ENCODE measurements around the gene FAM171A2. TPM values are rescaled to one million over a fixed set of nuclear protein-coding genes. Genes with fewer than 3 reads are reported as not detected.

Gene FAM171A2
- total RNA-seq, 1 donor from 2014 or later: 38.6 TPM

DNA sequence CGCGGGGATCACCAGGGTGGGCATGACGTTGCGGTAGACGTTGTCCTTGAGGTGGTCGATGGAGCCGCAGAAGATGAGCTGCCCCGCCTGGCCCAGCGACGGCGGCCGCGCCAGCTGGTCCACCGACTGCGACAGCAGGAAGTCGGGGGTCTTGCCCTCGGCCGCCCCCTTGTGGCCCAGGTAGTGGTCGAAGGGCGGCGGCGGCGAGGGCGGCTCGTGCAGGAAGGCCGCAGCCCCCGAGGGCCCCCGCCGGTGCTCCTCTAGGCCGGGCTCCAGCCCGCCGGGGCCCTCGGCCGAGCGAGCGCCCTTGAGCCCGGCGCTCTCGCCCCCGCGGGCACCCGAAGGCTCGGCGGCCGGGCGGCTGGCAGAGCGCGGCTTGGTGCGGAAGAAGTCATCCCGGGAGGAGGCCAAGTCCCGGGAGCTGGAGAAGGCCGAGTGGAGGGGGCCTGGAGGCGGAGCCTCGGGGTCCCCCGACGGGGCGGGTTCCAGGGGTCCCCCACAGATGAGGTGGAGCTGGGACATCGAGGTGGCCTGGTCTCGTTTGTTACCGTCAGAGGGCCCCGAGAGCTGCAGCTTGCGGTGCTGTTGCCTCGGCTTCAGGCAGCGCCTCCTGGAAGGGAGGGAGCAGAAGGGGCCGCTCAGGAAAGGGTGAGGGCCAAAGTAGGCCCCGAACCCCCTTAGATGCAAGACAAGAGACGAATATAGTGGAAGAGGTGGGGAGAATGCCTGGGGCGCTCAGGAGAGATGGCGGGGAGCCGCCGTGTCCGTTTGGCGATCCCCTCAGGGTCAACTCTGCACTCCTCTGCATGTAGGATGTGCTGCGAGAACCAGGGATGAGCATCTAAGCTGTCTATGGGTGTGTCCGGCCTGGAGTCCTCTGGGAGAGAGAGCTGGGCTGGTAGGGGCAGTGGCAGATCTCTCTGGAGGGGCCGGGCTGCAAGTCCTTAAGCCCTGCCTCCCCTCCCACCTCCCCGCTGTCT lies 8.8 kb downstream of the FAM171A2 start:
- no peak overlapping the region for H3K4me3 ChIP-seq (ENCODE audit: low read length in 3 of 3)
- no peaks in the 10 kb centered on the region for H3K4me1 ChIP-seq (ENCODE audit: control insufficient read depth in 3 of 3, insufficient read depth in 3 of 3, low read length in 3 of 3)
- no peak overlapping the region for H3K27ac ChIP-seq (ENCODE audit: low read depth, low read length)
- H3K9ac ChIP-seq (ENCODE audit: low read depth in 1 of 3, low read length in 3 of 3): no peak overlapping the region
- peaks cover 26 to 31% (median 26%) of the 10 kb centered on the region in 3 donors for H3K36me3 ChIP-seq (ENCODE audit: control insufficient read depth in 3 of 3, insufficient read depth in 3 of 3, low read length in 3 of 3)
- H3K9me3 ChIP-seq (ENCODE audit: control insufficient read depth in 3 of 3, low read length in 3 of 3): no peaks in the 10 kb centered on the region
- H3K27me3 ChIP-seq (ENCODE audit: control insufficient read depth in 3 of 3, insufficient read depth in 3 of 3, low read length in 3 of 3): peaks cover 0 to 8% (median under 1%) of the 10 kb centered on the region in 3 donors

DNA sequence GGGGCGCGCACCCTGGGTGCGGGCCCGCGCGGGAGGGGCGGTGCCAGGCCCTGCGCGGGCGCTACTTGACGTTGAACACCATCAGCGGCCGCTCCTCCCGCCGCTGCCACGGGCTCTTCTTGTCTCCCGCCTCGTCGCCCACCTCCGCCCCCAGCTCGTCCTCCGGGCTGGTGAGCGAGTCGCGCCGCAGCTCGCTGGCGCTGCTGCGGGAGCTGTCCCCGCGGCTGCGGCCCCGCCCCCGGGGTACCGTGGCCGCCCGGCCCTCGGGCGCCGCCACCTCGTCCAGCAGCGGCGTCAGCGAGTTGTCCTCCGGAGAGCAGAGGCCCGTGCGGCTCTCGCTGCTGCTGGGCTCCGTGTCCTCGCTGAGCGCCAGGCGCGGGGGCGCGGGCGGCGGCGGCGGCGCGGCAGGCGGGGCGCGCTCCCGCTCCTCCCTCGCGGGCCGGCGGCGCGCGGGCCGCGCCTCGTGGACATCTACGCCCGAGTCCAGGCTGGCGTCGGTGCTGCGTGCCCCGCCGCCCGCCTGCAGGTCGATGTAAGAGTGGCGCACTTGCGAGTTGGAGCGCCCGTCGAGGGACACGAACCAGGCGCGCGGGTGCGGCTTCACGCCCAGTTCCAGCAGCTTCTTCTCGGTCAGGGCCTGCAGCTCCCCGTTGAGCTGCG lies 9.9 kb downstream of the FAM171A2 start:
- peaks cover 0 to 8% (median 0%) of the 10 kb centered on the region in 3 donors for H3K27me3 ChIP-seq (ENCODE audit: control insufficient read depth in 3 of 3, insufficient read depth in 3 of 3, low read length in 3 of 3)
- H3K9me3 ChIP-seq (ENCODE audit: control insufficient read depth in 3 of 3, low read length in 3 of 3): no peaks in the 10 kb centered on the region
- H3K4me3 ChIP-seq (ENCODE audit: low read length in 3 of 3): peak overlapping the region in 2 of 3 donors; percentile 29 to 48
- peaks cover 29 to 40% (median 33%) of the 10 kb centered on the region in 3 donors for H3K36me3 ChIP-seq (ENCODE audit: control insufficient read depth in 3 of 3, insufficient read depth in 3 of 3, low read length in 3 of 3)
- H3K4me1 ChIP-seq (ENCODE audit: control insufficient read depth in 3 of 3, insufficient read depth in 3 of 3, low read length in 3 of 3): peaks cover 0 to under 1% (median 0%) of the 10 kb centered on the region in 3 donors
- no peak overlapping the region for H3K27ac ChIP-seq (ENCODE audit: low read depth, low read length)
- no peak overlapping the region for H3K9ac ChIP-seq (ENCODE audit: low read depth in 1 of 3, low read length in 3 of 3)

GRCh38 chr17:44352828-44353671 lies 10.6 kb downstream of the FAM171A2 start:
- no peaks in the 10 kb centered on the region for H3K9me3 ChIP-seq (ENCODE audit: control insufficient read depth in 3 of 3, low read length in 3 of 3)
- H3K27ac ChIP-seq (ENCODE audit: low read depth, low read length): no peak overlapping the region
- H3K4me1 ChIP-seq (ENCODE audit: control insufficient read depth in 3 of 3, insufficient read depth in 3 of 3, low read length in 3 of 3): peaks cover 0 to 6% (median 3%) of the 10 kb centered on the region in 3 donors
- H3K4me3 ChIP-seq (ENCODE audit: low read length in 3 of 3): no peak overlapping the region
- peaks cover 29 to 40% (median 33%) of the 10 kb centered on the region in 3 donors for H3K36me3 ChIP-seq (ENCODE audit: control insufficient read depth in 3 of 3, insufficient read depth in 3 of 3, low read length in 3 of 3)
- no peak overlapping the region for H3K9ac ChIP-seq (ENCODE audit: low read depth in 1 of 3, low read length in 3 of 3)
- peaks cover 0 to 8% (median 0%) of the 10 kb centered on the region in 3 donors for H3K27me3 ChIP-seq (ENCODE audit: control insufficient read depth in 3 of 3, insufficient read depth in 3 of 3, low read length in 3 of 3)

DNA sequence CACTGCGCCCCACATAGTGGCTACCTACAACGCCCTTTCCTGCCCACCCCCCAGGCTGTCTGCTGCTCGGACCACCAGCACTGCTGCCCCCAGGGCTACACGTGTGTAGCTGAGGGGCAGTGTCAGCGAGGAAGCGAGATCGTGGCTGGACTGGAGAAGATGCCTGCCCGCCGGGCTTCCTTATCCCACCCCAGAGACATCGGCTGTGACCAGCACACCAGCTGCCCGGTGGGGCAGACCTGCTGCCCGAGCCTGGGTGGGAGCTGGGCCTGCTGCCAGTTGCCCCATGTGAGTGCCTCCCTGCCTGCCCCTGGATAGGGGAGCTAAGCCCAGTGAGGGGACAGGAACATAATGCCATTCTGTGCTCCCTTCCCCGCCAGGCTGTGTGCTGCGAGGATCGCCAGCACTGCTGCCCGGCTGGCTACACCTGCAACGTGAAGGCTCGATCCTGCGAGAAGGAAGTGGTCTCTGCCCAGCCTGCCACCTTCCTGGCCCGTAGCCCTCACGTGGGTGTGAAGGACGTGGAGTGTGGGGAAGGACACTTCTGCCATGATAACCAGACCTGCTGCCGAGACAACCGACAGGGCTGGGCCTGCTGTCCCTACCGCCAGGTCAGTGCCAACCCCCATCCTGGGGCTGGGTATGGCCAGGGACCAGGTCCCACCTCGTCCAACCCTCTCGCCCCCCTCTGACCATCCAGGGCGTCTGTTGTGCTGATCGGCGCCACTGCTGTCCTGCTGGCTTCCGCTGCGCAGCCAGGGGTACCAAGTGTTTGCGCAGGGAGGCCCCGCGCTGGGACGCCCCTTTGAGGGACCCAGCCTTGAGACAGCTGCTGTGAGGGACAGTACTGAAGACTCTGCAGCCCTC lies 11.5 kb downstream of the FAM171A2 start:
- H3K4me3 ChIP-seq (ENCODE audit: low read length in 3 of 3): no peak overlapping the region
- peaks cover 0 to 8% (median 0%) of the 10 kb centered on the region in 3 donors for H3K27me3 ChIP-seq (ENCODE audit: control insufficient read depth in 3 of 3, insufficient read depth in 3 of 3, low read length in 3 of 3)
- no peak overlapping the region for H3K9ac ChIP-seq (ENCODE audit: low read depth in 1 of 3, low read length in 3 of 3)
- H3K36me3 ChIP-seq (ENCODE audit: control insufficient read depth in 3 of 3, insufficient read depth in 3 of 3, low read length in 3 of 3): peaks cover 29 to 40% (median 33%) of the 10 kb centered on the region in 3 donors
- no peak overlapping the region for H3K27ac ChIP-seq (ENCODE audit: low read depth, low read length)
- H3K4me1 ChIP-seq (ENCODE audit: control insufficient read depth in 3 of 3, insufficient read depth in 3 of 3, low read length in 3 of 3): peaks cover 0 to 6% (median 3%) of the 10 kb centered on the region in 3 donors
- H3K9me3 ChIP-seq (ENCODE audit: control insufficient read depth in 3 of 3, low read length in 3 of 3): no peaks in the 10 kb centered on the region

- Histone ChIP-seq H3K9me3 (ENCODE audit: control insufficient read depth in 3 of 3, low read length in 3 of 3) (no peaks in the 10 kb centered on the region), H3K9ac (ENCODE audit: low read depth in 1 of 3, low read length in 3 of 3) (no peak overlapping the region), H3K4me3 (ENCODE audit: low read length in 3 of 3) (no peak overlapping the region), H3K36me3 (ENCODE audit: control insufficient read depth in 3 of 3, insufficient read depth in 3 of 3, low read length in 3 of 3) (peaks cover 29 to 40% (median 33%) of the 10 kb centered on the region in 3 donors), H3K27ac (ENCODE audit: low read depth, low read length) (no peak overlapping the region), H3K4me1 (ENCODE audit: control insufficient read depth in 3 of 3, insufficient read depth in 3 of 3, low read length in 3 of 3) (peaks cover under 1 to 7% (median 3%) of the 10 kb centered on the region in 3 donors), H3K27me3 (ENCODE audit: control insufficient read depth in 3 of 3, insufficient read depth in 3 of 3, low read length in 3 of 3) (peaks cover 0 to 8% (median 0%) of the 10 kb centered on the region in 3 donors)
Observed at GRCh38 chr17:44351464-44351863, 12.2 kb downstream of the FAM171A2 start.

DNA sequence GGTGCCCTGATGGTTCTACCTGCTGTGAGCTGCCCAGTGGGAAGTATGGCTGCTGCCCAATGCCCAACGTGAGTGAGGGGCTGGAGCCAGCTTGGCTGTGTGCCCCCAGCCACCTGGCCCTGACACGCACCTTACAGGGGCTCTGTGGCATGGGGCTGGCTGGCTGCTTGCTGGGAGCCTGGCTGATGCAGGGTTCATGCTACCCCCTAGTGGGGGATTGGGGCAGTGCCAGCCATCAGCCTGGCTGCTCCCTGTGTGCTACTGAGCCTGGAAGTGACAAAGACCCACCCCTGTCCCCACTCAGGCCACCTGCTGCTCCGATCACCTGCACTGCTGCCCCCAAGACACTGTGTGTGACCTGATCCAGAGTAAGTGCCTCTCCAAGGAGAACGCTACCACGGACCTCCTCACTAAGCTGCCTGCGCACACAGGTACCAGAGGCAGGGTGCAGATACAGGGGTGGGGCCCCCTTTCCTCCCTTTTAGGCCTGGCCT lies 12.9 kb downstream of the FAM171A2 start:
- H3K27me3 ChIP-seq (ENCODE audit: control insufficient read depth in 3 of 3, insufficient read depth in 3 of 3, low read length in 3 of 3): peaks cover 0 to 8% (median 0%) of the 10 kb centered on the region in 3 donors
- H3K4me1 ChIP-seq (ENCODE audit: control insufficient read depth in 3 of 3, insufficient read depth in 3 of 3, low read length in 3 of 3): peaks cover 7 to 14% (median 8%) of the 10 kb centered on the region in 3 donors
- no peak overlapping the region for H3K9ac ChIP-seq (ENCODE audit: low read depth in 1 of 3, low read length in 3 of 3)
- no peaks in the 10 kb centered on the region for H3K9me3 ChIP-seq (ENCODE audit: control insufficient read depth in 3 of 3, low read length in 3 of 3)
- H3K27ac ChIP-seq (ENCODE audit: low read depth, low read length): no peak overlapping the region
- no peak overlapping the region for H3K4me3 ChIP-seq (ENCODE audit: low read length in 3 of 3)
- peaks cover 29 to 40% (median 33%) of the 10 kb centered on the region in 3 donors for H3K36me3 ChIP-seq (ENCODE audit: control insufficient read depth in 3 of 3, insufficient read depth in 3 of 3, low read length in 3 of 3)

GRCh38 chr17:44349553-44350070 lies 14.0 kb downstream of the FAM171A2 start:
- Histone ChIP-seq H3K4me3 (ENCODE audit: low read length in 3 of 3) (no peak overlapping the region), H3K27me3 (ENCODE audit: control insufficient read depth in 3 of 3, insufficient read depth in 3 of 3, low read length in 3 of 3) (peaks cover 0 to 5% (median 0%) of the 10 kb centered on the region in 3 donors), H3K9me3 (ENCODE audit: control insufficient read depth in 3 of 3, low read length in 3 of 3) (no peaks in the 10 kb centered on the region), H3K9ac (ENCODE audit: low read depth in 1 of 3, low read length in 3 of 3) (no peak overlapping the region), H3K27ac (ENCODE audit: low read depth, low read length) (no peak overlapping the region), H3K36me3 (ENCODE audit: control insufficient read depth in 3 of 3, insufficient read depth in 3 of 3, low read length in 3 of 3) (peaks cover 29 to 40% (median 33%) of the 10 kb centered on the region in 3 donors), H3K4me1 (ENCODE audit: control insufficient read depth in 3 of 3, insufficient read depth in 3 of 3, low read length in 3 of 3) (peaks cover 13 to 26% (median 14%) of the 10 kb centered on the region in 3 donors)

GRCh38 chr17:44348988-44349364 lies 14.7 kb downstream of the FAM171A2 start:
- H3K27ac ChIP-seq (ENCODE audit: low read depth, low read length): no peak overlapping the region
- peaks cover 29 to 40% (median 33%) of the 10 kb centered on the region in 3 donors for H3K36me3 ChIP-seq (ENCODE audit: control insufficient read depth in 3 of 3, insufficient read depth in 3 of 3, low read length in 3 of 3)
- no peak overlapping the region for H3K4me3 ChIP-seq (ENCODE audit: low read length in 3 of 3)
- H3K9me3 ChIP-seq (ENCODE audit: control insufficient read depth in 3 of 3, low read length in 3 of 3): no peaks in the 10 kb centered on the region
- H3K9ac ChIP-seq (ENCODE audit: low read depth in 1 of 3, low read length in 3 of 3): no peak overlapping the region
- peaks cover 0 to 5% (median 0%) of the 10 kb centered on the region in 3 donors for H3K27me3 ChIP-seq (ENCODE audit: control insufficient read depth in 3 of 3, insufficient read depth in 3 of 3, low read length in 3 of 3)
- peaks cover 16 to 32% (median 17%) of the 10 kb centered on the region in 3 donors for H3K4me1 ChIP-seq (ENCODE audit: control insufficient read depth in 3 of 3, insufficient read depth in 3 of 3, low read length in 3 of 3)

Data from skeletal muscle tissue (tissue), 4 donors.